COLO668 (cell line): ENCODE measurements around the gene STARD13.

Experiments
- DNase-seq: peaks from one replicate; lab custom pipeline; 2025; ENCODE audit not compliant: unreplicated experiment; lab: John Stamatoyannopoulos, UW

Gene STARD13

GRCh38 chr13:33308863-33309262 is 23.3 kb upstream of the STARD13 start:
- DNase-seq, result no peak

DNA sequence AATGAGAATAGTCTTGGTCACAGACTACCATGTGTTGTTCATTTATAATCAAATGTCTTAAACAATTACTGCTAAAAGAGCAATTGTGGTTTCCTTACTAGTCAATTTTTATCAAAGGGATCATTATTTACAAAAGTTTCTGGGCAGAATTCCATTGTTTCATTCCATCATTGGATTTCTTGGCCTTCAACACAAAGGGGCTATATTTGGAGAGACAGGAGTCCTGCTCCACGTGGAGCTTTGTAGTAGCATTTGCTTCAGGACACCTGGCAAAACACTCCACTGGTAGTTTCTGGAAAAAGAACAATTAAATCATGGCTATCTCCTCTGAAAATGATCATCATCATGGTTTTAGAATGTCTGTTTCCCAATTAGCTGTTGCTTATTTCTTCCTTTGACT is 22.3 kb upstream of the STARD13 start:
- DNase-seq, result no peak

- DNase-seq, result no peak
These were observed 18.5 kb upstream of the STARD13 start for GRCh38 chr13:33303855-33304597.

DNA sequence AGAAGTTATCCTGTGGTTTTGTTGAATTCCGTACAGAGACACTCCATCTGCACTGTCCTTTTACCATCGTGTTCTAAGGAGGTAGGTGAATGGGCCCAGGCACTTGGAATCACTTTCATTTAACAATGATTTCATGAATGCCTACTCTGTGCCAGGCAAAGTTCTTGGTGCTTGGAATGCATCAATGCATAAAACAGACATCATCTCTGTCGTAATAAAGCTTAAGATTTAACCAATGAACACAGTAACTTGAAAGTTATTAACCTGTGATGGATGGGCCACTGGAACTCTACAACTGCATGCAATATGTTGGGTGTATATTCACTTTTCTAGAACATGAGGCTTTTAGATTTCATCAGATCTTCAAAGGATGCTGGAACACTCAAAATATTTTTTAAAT is 14.1 kb upstream of the STARD13 start:
- no peak for DNase-seq

DNA sequence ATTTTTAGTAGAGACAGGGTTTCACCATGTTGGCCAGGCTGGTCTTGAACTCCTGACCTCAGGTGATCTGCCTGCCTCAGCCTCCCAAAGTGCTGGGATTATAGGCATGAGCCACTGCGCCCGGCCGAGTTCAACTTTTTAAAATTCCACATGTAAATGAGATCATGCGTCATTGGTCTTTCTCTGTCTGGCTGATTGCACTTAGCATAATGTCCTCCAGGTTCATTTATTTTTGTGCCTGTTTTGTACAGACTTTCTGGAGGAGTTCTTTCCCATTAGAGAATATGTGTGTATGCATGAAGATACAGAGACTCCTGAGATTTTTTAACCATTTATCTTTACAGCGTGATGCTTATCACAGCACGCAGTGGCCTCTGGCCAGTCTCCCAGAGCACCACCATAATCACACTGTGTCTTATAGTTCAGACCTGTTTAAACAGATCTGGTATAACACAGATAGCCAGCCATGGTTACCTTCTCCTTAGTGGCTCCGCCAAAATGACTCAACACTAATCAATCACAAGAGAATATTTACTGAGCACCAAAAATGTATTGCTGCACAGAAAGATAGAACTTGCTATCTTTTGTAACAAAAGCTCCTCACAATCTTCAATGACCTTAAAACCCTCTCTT is 11.4 kb upstream of the STARD13 start:
- no peak for DNase-seq

DNA sequence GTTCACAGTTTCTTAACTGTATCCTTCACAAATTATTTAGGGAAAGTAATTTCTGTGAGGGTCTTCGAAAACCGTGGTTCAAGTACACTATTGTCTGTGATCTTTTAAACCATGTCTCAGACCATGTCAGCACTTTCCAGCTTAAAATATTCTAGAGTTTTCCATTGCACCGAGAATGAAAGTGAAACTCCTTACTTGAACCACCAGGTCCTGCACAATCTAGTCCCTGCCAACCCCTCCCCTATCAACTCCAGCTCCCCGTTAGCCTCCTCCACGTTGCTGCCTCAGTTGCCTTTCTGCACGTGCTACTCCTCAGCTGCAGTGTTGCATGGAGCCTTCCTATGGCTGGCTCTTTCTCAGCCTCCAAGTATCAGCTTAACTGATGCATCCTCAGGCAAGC is 7.2 kb upstream of the STARD13 start:
- DNase-seq, result no peak

DNA sequence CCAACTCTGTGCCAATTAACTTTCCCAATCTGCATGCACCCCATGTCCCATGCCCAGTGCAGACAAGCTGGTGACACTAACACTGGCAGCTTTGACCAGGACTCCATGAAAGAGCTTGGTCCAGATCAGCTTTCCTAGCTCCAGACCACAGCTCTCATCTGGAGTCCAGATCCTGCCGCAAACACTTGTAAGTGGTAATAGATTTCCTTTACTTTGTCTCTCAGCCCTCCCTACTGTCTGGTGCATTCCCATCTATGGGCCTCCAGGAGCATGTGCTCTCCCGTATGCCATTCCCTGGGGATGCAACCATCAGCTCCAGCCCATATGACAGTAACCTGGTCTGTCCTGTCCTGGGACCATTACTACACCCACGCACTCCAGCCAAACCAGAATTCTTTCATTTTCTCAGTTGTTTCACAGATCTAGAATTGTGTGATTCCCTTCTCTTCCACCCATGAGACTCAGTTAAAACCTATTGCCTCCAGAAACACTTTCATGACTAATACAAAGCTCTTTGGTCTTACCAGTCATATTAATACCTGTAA is 4.9 kb upstream of the STARD13 start:
- no peak for DNase-seq

- DNase-seq, result no peak
These were observed 4.4 kb upstream of the STARD13 start for GRCh38 chr13:33289966-33290365.

DNA sequence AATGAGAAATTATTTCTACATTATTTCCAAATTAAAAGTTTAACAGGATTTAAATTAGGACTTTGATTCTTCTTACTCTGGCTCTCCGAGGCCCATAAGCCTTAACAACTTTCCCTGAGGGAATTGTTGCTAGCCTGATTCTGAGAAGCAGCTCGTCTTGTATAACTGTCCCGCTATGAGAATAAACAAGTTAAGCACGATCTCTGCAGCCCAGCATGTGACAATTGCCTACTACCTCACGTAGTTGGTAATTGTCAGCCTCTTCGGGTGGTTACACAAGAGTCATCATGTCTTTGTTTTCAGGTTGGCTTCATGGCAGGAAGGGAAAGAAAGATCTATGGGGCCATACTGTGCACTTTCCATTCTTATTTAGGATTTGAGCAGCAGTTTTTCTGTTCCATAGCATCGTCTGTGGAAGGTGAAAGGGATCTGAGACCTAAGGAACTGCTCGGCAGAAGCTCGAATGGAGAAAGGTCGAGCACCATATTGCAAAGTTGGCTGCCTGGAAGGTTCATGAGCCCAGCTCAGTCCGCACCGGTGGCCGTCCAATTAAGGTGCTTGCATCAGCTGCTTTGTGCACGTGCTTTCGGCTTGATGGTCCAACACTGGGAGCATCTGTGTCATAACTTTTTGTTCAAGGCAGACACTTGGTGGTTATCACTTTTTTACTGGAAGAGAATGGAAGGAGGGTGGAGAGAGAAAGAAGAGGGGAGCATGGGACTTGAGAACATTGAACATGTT is 1.8 kb upstream of the STARD13 start:
- DNase-seq, result no peak

GRCh38 chr13:33286128-33286527 is 573 bp upstream of the STARD13 start:
- no peak for DNase-seq

GRCh38 chr13:33284916-33285315 is 639 bp downstream of the STARD13 start:
- DNase-seq, result no peak

DNA sequence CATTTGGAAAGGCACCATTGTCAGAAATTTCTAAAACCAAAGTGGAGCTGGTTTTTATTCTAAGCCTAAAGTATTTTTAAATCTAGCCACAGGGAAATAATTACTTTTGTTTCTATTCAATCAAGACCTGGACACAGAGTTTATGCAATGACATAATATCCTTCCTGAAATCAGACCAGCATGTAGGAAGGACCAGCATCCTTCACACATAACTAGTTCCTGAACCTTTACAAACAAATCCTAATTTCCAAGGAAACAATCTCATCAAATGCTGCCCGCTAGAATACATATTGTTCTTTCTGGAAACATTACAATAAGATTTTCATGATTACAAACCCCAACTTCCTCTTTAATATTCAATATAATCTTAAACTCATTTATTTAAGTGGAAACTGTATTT is 1.5 kb downstream of the STARD13 start:
- no peak for DNase-seq

DNA sequence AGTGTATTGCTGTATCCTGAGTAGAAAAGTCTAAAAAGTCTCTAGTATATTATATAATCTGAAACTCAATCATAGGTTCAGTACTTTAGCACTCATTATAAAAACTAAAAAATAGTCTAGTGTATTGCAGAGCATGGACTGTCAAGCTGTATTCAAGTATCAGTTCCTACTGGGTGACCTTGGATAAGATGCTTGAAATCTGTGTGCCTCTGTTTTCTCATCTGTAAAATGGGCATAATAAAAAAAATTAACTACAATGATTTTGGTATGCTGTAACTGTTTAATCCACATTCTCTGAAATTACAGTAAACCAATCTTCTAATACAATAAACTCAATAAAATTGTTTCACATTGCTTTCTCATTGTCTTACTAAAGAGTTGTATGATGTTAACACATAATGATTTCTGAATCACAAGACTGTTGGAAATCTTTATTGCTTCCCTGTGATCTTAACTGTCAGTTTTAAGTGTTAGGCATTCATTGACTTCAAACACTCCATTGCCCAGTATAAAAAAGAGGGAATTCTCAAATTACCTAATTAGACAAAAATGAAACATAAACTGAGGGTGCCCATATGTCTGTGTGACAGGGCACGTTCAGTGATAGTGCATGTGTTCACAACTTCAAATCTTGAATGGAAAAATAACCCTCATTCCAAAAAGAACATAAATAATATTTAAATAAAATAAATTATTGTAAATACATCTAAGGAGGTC is 2.2 kb downstream of the STARD13 start:
- DNase-seq, result no peak

DNA sequence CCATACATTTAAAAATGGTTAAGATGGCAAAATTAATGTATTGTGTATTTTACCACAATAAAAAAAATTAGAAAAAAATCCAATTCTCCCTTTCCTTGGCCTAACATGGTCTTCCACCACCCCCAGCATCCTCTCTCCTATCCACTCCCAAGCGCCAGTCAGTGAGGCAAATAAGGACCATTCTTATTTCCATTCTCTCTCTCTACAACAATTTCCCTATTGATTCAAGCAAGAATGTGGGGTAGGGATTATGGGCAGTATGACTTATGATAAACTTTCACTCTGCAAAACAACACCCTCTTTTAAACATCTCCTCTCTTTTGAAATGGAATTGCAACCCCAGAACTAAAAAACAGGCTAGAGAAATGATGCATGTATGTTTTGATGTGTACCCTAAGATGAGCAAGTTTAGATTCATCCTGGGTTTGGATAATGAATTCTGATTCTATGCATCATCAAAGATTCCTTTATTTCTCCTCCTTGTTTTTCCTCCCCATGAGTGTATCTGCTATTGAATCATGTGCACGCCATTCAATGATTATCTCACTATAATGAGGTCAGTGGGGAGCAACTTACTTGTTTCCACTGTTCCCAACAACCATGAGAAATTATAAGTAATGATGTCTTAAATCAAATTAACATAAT is 3.5 kb downstream of the STARD13 start:
- no peak for DNase-seq

DNA sequence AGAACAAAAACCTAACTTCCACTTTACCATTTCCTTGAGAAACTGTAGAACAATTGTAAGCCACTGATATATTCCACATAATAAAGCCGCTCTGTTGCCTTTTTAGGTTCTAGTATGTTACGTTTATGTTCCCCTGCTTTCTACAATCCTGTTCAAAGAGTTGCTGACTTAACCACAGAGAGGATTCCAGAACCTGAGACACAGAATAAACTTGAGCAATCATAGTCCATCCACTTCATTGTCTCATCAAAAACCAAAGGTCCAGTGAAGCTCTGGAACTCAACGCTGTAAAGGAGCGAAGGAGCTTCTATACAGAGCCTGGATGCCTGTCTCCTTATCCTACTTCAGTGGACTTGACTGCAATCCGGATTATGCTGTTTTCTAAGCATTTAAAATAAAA is 4.6 kb downstream of the STARD13 start:
- no peak for DNase-seq

GRCh38 chr13:33280279-33280905 is 5.2 kb downstream of the STARD13 start:
- no peak for DNase-seq

DNA sequence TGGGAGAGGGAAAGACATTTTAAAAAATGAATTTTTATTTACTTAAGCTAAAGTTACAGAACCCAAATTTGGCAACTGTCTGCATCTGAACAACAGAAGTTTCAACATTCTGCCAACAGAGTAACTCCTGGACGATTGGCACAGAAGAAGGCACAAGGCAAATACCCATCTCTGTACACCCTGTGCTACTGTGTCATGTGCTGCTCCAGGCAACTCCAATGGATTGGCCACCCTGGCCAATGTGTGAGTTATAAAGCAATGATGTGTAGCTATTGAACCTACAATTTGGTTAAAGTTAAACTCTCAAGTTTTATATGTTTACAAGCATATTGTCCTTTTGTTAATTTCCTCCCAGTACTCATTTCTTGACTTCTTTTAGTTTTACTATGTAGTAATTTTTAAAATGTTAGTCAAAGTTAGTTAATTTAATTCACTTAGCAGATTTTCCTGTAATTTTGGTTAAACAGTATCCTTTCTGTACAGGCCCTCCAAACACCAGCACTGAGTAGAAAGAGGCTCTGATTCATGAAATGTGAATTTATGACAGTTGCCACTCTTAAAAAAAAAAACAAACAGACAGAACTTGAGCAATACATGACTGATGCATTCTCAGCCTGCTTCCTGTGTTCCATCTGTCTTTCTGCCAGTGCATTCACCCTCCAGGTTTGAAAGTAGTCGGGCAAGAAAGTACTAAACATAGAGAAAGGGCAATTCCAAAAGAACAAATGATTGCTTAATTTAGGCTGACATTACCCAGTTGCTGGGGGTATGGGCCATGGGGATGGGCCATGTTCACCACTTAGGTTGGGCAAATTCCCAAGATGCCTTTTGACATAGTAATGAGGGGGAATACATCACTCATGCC is 5.9 kb downstream of the STARD13 start:
- no peak for DNase-seq

- DNase-seq, result no peak
These were observed 6.6 kb downstream of the STARD13 start for GRCh38 chr13:33278913-33279312.

GRCh38 chr13:33277946-33278345 is 7.6 kb downstream of the STARD13 start:
- no peak for DNase-seq
